Sigmoid colon (tissue), 3 donors: Measurements from ENCODE around the gene HIVEP1.

Experiments
- CTCF ChIP-seq, 4 experiments: fragments of 450-650 bp in 3 of 4; fragments of 200-600 bp in 1 of 4; IDR thresholded peaks; one replicate each; pipeline ENCODE4 v1.5.1; 2016 to 2019; ENCODE audit warnings: antibody characterized with exemption in 4 of 4, mild to moderate bottlenecking in 3 of 4, moderate library complexity in 2 of 4
- POLR2A ChIP-seq, 2 donors: fragments of 450-650 bp; IDR thresholded peaks; one replicate each; pipeline ENCODE4 v1.6.1; 2016; ENCODE audit warnings: antibody characterized with exemption in 2 of 2, mild to moderate bottlenecking in 2 of 2, moderate library complexity in 2 of 2

- TF ChIP-seq CTCF (IDR thresholded peaks at IDR 0.05), result no peak
- no peak for TF ChIP-seq POLR2A (IDR thresholded peaks at IDR 0.05)
Measured at GRCh38 chr6:11977193-11977592, 34.9 kb upstream of the HIVEP1 start.
